ACHN (cell line): Measurements from ENCODE around the gene SCG3.

Source experiments
- DNase-seq: peaks from one replicate; pipeline ENCODE4 v3.0.0-alpha.2; 2015
- in situ Hi-C: cut with HindIII; loops from 2 replicates; pipeline ENCODE4 v1.10.0; 2017; ENCODE audit warnings: low sequenced_read_pairs, low pct_ligation_motif_present, low pct_unique_long_range_greater_than_20kb

The SCG3 gene

DNA sequence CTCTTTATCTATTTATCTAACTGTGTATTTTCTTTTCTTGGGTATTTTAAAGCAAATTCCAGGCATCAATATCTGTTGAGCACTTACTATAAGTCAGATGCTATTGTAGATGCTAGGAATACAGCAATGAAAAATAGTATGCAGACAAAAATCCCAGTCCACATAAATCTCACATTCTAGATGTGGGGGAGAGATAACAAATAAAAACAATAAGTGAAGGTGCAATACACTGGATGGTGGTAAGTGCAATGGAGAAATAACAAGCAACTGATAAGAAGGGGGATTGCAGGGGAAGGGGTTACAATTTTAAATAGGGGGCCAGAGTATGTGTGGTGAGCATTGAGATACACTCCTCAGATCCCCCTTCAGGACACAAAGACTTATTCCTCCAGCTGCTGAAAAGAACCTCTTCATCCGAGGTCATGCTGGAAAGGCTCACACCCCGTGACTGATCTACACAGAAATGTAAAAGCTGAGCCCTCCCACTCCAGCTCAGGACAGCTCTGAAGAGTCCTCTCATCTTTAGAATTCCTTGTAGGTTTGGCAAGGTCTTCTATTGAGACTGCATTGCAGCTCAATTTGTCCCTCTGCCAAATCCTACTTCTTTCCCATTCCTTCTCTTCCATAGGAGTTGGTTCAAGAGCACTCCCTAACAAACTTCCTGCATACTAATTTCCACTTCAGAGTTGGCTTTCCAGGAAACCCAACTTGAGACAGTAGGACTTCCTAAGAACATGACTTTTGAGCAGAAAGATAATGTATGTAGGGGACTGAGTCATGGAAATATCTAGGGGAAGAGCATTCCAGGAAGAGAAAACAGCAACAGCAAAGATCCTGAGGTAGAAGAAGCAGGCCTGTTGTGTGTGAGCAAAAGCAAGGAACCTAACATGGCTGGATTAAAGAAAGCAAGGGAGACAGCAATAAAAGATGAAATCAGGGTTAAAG lies 8.1 kb upstream of the SCG3 start:
- DNase-seq, result no peak
- in situ Hi-C loops, result loop anchor here (25.0 kb wide), 1 partner anchor 89 kb away; the partner anchor contains the start of gene TMOD2

DNA sequence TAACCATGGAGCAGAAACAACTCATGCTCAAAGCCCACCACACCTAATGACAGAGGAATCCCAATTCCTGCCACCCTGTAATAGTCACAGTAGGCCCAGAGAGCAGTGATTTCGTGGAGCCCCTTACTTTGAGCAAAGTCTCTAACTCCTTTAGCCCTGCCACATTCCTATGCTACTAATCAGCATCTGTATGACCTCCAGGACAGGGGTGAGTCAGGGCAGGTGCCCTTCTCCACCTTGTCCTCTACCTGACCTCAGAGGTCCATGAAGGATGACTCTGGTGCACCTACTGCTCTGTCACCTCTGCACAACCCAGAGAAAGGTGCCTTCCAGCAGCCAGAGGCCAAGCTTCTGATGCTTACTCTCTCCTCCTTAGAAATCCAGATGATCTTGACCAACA lies 6.1 kb upstream of the SCG3 start:
- DNase-seq, result no peak
- in situ Hi-C loops, result no loop called here

DNA sequence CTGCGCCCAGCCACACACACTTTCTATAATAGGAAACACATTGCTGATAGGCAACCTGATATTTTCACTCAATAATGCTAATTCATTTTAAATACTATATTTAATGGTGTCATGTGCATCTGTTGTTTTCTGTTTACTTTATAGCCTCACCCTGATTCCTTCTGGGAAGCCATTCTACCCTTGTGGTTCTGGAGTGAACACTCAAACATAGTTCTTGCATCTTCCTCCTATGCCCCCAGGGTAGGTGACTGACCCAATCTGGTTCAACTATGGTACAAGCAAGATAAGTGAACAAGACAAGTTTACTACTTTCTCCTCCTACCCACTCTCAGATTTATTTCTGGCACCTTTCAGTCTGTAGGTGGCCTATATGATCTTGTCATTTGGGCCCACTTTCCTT lies 4.3 kb upstream of the SCG3 start:
- in situ Hi-C loops, result no loop called here
- DNase-seq, result no peak

DNA sequence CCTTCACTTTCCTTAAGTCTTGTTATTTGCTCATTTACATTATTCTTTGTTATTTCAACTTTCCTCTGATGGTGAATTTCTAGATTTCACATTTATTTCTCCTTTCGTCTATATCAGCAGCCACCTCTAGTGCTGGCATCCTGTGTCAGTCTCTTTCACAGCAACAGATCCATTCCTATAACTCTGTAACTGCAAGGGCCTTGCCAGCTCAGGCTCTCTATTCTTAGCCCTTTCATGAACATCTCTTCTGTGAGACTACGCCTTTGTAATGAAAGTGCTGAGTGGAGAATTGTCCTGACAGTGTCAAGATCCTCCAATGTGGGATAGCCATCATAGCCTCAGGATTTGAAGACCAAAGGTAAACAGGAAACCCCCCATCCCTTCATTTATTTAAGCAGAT lies 3.9 kb upstream of the SCG3 start:
- in situ Hi-C loops, result no loop called here
- no peak for DNase-seq

DNA sequence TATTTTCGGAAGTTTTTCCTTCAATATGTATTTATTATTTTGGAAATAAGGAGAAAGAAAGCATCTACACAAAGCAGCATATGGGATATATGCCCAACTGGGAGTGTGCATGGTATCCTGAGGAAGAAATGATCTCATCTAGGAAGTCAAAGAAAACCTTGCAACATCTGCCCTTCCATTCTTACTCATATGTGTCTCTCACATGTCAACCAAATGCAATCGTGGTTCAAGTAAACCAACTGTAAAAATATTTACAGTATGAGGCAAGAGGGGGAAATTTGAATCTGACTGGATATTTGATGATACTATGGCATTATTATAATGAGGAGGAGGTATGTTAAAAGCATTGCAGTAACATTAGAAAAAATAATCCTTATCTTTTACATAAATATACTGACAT lies 3.2 kb upstream of the SCG3 start:
- in situ Hi-C loops, result no loop called here
- no peak for DNase-seq

DNA sequence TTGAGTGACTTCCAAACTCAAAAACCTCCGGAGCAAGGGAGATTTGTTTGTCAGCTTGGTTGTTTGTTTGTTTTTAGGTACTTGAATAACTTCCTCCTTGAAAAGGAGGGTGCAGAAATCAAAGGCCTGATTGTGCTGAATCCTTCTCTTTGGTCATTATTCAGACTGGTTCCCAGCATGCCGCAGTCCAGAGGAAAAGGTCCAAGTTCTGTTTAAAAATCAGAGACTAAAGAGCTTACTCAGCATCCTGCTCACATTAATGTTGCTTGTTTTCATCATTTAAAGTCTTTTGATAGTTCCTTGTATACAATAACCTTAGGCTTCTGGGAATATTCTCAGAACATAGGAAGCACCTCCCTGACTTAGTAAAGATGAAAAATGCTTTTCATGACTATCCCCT lies 982 bp upstream of the SCG3 start:
- in situ Hi-C loops, result no loop called here
- DNase-seq, result no peak

DNA sequence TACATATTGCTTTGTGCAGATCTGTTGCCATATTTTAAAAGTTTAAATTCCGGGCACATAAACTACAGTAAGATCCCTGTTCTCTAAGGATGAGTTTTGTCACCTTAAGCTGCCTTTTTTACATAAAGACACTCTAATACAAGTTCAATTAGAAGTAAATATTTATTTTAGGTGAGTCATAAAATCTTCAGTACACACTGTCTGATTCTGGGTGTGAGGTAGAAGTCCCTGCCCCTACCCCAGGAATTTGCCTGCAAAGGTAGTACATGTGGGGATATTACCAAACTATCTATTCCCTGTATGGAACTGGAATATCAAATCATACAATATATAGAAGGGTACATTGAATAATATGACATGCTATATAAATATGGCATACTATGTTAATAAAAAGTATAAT lies 6.3 kb downstream of the SCG3 start:
- no peak for DNase-seq
- in situ Hi-C loops, result no loop called here

DNA sequence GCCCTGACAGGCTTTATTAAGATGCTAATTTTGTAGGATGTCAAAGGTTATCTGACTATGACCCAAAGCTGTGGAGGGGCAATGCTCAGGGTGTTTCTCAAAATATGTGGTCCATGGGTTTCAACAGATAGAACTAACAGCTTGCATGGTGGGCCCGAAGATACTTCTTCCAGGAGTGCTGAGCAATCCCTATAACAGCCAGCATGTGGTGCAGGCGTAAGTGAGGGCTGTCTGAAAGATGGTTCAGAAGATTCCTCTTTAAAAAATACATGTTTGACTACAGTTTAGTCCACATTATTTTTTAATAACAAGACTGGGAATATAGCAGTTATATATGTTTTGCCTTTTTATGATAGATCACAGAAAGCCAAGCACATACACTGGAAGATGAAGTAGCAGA lies 7.6 kb downstream of the SCG3 start:
- DNase-seq, result no peak
- in situ Hi-C loops, result no loop called here

DNA sequence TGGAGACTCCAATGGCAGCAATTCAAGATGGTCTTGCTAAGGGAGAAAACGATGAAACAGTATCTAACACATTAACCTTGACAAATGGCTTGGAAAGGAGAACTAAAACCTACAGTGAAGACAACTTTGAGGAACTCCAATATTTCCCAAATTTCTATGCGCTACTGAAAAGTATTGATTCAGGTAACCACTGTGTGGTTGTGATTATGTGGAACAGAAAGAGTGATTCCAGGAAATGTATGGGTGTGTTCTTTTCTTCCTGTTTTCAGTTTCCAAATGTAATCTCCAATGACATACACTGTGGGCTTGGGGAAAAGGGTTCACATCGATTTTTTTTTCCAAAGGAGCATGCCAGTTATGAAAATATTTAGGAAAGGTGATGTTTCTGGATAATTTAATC lies 10.9 kb downstream of the SCG3 start:
- no peak for DNase-seq

DNA sequence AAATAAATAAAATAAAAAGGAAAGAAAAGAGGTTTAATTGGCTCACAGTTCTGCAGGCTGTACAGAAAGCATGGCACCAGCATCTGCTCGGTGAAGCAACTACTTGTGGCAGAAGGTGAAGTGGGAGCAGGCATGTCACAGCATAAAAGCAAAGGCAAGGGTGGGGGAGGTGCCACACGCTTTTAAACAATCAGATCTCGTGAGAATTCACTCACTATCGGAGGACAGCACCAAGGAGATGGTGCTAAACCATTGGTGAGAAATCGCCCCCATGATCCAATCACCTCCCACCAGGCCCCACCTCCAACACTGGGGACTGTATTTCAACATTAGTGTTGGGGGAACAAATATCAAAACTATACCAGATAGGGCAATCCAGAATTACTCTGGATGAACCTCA lies 15.3 kb downstream of the SCG3 start:
- no peak for DNase-seq
- in situ Hi-C loops, result no loop called here

More for the DNA sequence above, 10.9 kb downstream of the SCG3 start:
- in situ Hi-C loops, result no loop called here

DNA sequence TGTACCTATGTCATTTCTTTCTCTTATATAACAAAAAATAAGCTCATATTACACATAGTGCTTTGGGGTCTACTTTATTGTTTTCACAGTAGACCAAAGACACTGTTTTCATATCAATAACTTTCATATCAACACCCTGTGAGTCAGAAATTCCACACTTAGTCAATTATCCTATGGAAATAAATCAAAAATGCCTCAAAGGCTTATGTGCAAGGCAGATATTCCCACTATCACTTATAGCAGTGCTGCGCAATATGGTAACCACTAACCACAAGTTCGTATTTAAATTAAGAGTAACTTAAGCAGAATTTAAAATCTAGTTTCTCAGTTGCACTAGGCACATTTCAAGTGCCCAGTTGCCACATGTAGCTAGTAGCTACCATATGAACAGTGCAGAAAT lies 15.9 kb downstream of the SCG3 start:
- in situ Hi-C loops, result no loop called here
- DNase-seq, result no peak

DNA sequence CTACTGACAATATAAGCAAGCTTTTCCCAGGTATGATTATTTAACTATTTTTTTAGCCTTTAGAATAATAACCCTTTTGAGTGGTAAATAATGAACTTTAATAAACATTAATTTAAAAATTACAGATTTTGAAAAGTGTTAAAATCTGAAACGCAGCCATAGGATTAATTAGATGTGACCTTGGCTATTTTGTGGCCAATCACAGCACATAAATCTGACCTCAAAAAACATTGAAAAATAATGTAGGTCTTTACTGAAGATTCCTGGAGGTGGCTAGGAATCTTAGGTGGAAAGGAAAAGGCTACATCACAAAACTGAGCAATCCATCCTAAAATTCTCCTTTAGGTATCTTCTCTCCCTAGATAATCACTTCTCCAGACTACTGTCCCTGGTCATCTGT lies 18.1 kb downstream of the SCG3 start:
- in situ Hi-C loops, result no loop called here
- DNase-seq, result no peak

DNA sequence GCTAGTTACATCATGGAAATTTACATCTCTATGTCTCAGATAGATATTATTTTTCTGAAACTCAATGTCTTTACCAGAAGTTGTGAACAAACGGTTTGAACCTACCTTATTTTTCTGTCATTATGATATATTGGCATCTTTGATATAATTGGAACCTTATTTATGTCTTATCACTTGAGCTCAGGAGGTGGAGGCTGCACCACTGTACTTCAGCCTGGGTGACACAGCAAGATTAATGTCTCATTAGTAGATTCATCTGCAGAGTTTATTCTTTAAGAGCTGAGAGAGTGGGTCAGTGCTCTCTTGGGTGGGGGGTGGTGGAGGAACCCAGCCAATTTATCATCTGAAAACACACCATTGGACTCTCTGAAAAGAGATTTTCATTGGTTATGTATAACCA lies 21.4 kb downstream of the SCG3 start:
- no peak for DNase-seq
- in situ Hi-C loops, result no loop called here

DNA sequence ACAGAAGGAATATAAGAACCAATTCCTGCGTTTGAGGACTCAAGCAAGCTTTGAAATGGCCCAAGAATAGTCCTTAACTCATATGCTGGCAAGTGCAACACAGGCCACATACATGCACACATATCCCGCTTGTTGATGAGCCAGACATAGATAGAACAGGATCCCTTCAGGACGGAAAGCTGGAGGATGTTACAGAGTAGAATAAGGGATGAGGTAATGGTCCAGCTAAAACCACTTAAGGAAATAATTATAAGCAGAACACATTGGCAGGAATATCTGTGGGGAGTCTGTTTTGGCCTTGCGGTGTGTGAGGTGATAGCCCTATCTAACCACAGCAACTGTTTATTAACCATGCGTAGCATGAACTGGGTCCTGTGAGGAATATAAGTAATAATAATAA lies 25.0 kb downstream of the SCG3 start:
- in situ Hi-C loops, result no loop called here
- DNase-seq, result no peak

DNA sequence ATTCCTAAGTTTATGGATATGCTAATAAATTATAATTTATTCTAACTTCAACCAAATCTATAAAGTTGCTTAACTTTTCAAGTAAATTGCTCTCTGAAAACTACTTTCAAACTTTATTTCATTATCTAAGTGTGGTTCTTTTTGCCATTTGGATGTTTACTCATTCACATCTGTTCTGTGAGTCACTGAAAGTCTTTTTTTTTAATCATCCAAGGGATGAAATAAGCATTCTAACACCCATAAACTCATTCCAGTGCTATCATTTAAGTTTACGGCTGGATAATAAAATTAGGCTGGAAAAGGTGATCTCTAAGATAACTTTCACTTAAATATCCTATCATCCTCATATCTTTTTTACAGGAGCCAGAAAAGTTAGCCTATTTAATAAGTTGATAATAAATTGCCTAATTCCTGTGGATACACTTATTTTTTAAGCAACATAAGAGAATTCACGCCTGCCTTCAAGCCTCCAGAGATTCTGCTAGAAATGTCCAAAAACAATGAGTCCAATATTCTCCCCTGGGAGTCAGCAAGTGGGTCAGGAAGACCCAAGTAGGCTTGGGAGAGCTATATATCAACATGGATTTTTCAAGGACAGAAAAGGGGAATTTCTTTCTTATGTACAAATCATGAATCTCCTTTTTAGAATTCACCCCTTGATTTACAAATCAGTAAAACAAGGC lies 25.8 kb downstream of the SCG3 start:
- in situ Hi-C loops, result no loop called here
- no peak for DNase-seq

DNA sequence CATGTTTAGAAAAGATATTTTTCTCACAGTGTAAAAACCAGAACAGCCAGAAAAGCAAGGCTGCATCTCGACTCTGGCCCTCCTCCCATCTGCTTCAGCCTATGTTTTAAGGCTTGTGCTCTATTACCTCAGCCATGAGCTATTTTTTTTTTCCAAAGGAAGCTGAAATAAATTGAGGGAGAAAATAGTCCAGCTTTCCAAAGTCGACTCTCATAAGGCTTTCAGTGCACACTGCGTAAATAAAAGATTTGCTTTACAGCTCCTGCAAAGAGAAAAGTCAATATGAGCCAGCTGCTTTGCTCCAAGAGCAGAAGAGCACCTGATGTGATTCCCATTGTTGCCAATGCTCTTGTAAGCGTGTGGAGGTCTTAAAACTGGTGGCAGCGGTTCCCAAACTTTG lies 26.7 kb downstream of the SCG3 start:
- in situ Hi-C loops, result no loop called here
- DNase-seq, result no peak

DNA sequence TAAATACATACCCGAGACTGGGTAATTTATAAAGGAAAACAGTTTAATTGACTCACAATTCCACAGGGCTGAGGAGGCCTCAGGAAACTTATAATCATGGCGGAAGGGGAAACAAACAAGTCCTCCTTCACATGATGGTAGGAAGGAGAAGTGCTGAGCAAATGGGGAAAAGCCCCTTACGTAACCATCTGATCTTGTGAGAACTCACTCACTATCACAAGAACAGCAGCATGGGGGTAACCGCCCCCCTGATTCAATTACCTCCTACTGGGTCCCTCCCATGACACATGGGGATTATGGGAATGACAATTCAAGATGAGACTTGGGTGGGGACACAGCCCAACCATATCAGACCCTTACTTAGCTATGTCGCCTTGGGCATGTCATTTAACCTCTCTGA lies 27.7 kb downstream of the SCG3 start:
- no peak for DNase-seq
- in situ Hi-C loops, result no loop called here

DNA sequence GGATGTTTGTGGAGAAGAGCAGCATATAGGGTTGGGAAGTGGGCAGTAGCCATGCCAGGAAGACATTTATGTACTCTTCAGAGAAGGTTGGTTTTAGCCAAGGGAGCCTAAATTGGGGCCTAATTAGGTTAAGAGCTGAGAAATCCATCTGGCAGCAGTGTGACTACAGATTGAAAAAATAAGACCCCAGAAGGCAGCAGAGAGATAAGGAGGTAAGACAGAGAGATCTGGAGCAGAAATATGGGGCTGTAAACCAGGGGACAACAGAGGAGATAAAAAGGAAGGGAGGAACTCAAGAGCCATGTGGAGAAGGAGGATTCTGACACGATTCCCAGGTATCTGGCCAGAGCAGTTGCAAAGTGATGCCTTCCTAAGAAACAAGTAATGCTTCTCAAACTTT lies 32.9 kb downstream of the SCG3 start:
- in situ Hi-C loops, result no loop called here
- no peak for DNase-seq

DNA sequence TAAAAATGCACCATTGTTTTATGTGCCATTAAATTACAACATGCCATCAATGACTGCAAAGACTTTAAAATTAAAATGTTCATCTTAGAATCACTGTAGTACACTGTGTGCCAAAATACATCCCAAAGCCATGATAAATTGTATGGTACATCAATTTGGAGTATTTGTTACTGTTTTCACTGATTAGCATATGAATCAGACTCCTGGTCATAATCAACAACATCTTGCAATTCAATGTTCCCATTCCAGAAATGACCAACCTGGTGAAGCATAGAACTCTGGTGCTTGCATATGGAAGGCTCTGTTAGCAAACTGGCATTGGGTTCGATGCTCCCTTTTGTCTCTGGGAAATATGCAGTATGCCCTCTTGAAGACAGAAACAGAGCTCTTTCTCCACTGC lies 33.6 kb downstream of the SCG3 start:
- DNase-seq, result no peak
- in situ Hi-C loops, result no loop called here

DNA sequence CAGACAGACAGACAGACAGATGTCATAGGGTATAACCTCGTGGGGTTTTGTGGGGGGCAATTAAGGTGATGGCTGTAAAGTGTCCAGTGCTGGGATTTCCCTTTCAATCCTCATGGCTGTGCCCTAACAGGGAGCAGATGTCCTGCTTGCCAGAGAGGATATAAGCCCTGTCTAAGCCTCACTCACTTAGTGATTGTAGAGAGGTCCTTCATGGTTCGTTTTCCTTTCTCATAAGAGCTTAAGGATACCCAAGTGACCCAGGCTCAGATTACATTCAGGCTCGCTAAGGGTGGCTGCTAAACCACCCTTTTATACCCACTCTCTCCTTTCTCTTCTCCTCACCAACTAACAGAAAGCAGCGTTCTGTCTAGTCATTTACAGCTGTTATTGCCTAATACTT lies 36.9 kb downstream of the SCG3 start:
- in situ Hi-C loops, result no loop called here
- no peak for DNase-seq
